Measurements from ENCODE around the gene MCF2L.

DNA sequence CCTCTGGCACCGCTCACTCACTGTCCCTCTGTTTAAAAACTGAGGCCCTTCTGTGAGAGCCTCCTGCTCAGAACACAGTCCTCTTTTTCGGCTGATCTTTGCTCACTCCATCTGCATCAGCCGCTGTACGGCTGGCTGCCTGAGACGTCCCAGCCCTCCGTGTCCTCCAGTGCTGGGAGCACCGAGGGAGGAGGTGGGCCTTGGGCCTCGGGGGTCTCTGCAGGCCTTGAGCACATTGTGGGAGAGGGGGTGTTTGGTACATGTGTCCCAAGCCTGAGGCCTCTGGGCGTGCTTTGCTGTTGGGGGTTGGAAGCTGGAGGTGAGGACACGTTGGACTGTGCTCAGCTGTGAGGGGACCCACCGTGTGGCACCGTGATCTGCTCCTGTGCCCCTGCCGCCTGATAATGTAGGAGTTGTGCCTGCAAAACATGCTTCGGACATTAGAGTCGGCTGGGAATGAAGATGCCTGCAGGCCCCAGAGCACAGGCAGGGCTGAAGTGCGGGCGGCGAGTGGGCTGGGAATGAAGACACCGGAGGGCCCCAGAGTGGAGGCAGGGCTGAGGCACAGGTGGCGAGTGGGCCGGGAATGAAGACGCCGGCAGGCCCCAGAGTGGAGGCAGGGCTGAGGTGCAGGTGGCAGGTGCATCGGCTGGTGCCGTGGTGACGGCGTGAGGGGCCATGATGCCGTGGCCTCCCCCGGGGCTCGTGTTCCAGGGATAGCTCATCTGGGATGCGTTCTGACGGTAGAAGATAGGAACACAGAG is 30.6 kb downstream of the MCF2L start:
- TF ChIP-seq, protein P1, sequence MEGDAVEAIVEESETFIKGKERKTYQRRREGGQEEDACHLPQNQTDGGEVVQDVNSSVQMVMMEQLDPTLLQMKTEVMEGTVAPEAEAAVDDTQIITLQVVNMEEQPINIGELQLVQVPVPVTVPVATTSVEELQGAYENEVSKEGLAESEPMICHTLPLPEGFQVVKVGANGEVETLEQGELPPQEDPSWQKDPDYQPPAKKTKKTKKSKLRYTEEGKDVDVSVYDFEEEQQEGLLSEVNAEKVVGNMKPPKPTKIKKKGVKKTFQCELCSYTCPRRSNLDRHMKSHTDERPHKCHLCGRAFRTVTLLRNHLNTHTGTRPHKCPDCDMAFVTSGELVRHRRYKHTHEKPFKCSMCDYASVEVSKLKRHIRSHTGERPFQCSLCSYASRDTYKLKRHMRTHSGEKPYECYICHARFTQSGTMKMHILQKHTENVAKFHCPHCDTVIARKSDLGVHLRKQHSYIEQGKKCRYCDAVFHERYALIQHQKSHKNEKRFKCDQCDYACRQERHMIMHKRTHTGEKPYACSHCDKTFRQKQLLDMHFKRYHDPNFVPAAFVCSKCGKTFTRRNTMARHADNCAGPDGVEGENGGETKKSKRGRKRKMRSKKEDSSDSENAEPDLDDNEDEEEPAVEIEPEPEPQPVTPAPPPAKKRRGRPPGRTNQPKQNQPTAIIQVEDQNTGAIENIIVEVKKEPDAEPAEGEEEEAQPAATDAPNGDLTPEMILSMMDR (IDR thresholded peaks at IDR 0.05): no peak
- TF ChIP-seq POLR2A (IDR thresholded peaks at IDR 0.05) (no peak), POLR2AphosphoS5 (IDR thresholded peaks at IDR 0.05) (no peak)

All from transverse colon (tissue), 4 donors.